AG10803 (cell line): Measurements from ENCODE around the gene PKNOX2.

Experiments
- DNase-seq: peaks from one replicate; pipeline ENCODE4 v3.0.0; 2010; ENCODE audit warnings: low read depth
- H3K4me3 ChIP-seq: 2 replicates; pipeline ENCODE4 v1.5.1; 2011; ENCODE audit warnings: mild to moderate bottlenecking, low read length, control low read depth
- TF ChIP-seq, protein P1 (sequence below): conservative IDR thresholded peaks from 2 replicates; pipeline ENCODE4 v1.5.1; 2011; ENCODE audit warnings: mild to moderate bottlenecking, low read length, control low read depth, inconsistent platforms

PKNOX2 gene

DNA sequence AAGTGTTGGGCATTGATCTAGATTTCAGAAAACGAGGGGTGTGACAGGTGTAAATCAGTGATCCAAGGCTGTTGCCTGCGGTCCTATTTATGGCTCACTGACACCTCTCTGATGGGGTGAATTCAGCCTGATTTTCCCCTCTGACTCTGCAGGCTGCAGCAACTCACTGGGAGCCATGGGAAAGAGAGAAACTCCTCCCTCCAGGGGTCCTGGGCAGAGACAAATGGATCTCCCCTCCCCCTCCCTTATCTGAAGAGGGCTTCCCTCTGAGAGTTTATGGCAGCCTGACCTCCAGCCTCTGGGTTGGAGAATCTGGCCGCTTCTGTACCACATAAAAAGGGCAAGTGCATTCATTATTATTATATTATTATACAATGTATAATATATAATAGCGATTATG is 1.8 kb upstream of the PKNOX2 start:
- DNase-seq, result no peak
- TF ChIP-seq, protein P1, sequence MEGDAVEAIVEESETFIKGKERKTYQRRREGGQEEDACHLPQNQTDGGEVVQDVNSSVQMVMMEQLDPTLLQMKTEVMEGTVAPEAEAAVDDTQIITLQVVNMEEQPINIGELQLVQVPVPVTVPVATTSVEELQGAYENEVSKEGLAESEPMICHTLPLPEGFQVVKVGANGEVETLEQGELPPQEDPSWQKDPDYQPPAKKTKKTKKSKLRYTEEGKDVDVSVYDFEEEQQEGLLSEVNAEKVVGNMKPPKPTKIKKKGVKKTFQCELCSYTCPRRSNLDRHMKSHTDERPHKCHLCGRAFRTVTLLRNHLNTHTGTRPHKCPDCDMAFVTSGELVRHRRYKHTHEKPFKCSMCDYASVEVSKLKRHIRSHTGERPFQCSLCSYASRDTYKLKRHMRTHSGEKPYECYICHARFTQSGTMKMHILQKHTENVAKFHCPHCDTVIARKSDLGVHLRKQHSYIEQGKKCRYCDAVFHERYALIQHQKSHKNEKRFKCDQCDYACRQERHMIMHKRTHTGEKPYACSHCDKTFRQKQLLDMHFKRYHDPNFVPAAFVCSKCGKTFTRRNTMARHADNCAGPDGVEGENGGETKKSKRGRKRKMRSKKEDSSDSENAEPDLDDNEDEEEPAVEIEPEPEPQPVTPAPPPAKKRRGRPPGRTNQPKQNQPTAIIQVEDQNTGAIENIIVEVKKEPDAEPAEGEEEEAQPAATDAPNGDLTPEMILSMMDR, result no peak
- H3K4me3 ChIP-seq, result no peak overlapping the region

DNA sequence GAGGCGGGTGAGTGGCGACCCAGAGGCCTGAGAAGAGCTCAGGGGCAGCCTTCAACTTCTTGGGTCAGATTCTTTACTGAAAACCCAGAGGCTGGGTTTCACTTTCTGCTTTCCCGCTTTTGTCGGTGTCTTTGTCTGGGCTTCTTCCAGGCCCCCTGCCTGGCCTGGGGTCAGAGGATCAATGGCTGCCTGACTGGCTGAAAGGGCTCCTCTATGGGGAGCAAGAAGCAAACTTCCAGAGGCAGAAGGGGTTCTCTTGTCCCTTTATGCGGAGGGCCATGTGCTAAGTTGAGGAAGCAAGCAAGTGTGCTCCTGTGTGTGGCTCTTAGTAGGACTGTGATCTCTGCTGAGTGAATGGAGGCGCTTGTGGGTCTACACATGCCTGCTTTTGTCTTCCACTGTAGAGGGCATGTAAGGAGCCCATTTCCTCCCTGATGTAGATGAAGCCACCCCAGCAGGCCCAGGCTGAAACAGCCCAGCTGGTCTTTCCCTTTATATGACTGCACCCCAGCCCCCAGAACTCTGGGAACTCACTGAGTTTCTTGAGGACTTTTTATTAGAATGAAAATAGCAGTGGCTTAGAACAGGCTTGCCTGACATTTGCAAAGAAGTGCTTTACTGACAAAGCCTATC is 1.0 kb upstream of the PKNOX2 start:
- TF ChIP-seq, protein P1, result no peak
- DNase-seq, result no peak
- H3K4me3 ChIP-seq, result no peak overlapping the region

GRCh38 chr11:125164091-125164421 is 495 bp upstream of the PKNOX2 start:
- DNase-seq, result no peak
- H3K4me3 ChIP-seq, result no peak overlapping the region
- TF ChIP-seq, protein P1, result no peak

GRCh38 chr11:125165111-125165842 is 726 bp downstream of the PKNOX2 start:
- TF ChIP-seq, protein P1, result no peak
- peak overlapping the region; percentile 53 for H3K4me3 ChIP-seq
- DNase-seq, result peak; percentile 14

GRCh38 chr11:125165843-125166763 is 1.6 kb downstream of the PKNOX2 start:
- H3K4me3 ChIP-seq, result peak overlapping the region; percentile 53
- DNase-seq, result no peak
- TF ChIP-seq, protein P1, result no peak

DNA sequence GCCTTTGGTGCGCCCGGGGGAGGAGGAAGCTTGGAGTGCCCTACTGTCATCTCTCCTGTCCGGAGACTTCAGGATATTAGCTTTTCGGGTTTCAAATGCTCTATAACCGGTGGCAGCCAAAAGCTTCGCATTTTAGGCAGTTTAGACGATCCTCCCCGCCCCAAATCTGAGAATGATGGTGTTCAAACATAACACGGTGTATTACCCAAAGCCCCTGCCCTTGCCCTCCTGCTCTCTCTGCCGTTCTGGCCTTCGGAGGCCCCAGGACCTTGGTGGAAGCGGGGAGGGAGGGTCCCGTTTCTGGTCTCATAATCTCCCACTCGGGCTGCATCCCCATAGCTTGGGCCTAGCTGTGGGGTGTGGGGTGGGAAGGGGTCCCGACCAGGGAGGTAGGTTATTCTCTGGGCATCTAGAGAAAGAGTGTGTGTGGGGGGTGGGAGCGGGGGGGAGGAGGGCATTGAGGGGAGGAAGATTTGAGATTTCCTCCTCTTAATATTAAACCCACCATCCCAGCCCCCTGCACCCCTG is 2.3 kb downstream of the PKNOX2 start:
- H3K4me3 ChIP-seq, result no peak overlapping the region
- TF ChIP-seq, protein P1, result no peak
- no peak for DNase-seq
